Fibroblast of the aortic adventitia (primary cell): ENCODE data around the gene HSPA12A. TPM values are rescaled to one million over a fixed set of nuclear protein-coding genes. Genes with fewer than 3 reads are reported as not detected.

Source experiments
- DNase-seq: peaks from one replicate; pipeline ENCODE4 v3.0.0-alpha.2; 2010; ENCODE audit warnings: low read depth
- H3K4me3 ChIP-seq: 2 replicates; pipeline ENCODE4 v1.5.1; 2011; ENCODE audit warnings: low read depth, mild to moderate bottlenecking, control low read depth, low read length, moderate library complexity
- total RNA-seq: library from RNA; depleted of rRNA; stranded (reverse); fragments of >200 nt; gene quantifications from 2 replicates; pipeline ENCODE4 v1.2.3, GENCODE V29; 2012; ENCODE audit warnings: low replicate concordance
- TF ChIP-seq, protein P1 (sequence below): IDR thresholded peaks from 2 replicates; pipeline ENCODE4 v1.5.1; 2011; ENCODE audit warnings: mild to moderate bottlenecking, low read length, control low read depth, inconsistent platforms; ENCODE audit not compliant: insufficient read depth

The HSPA12A gene
- total RNA-seq, 1 donor = 10.3 TPM

DNA sequence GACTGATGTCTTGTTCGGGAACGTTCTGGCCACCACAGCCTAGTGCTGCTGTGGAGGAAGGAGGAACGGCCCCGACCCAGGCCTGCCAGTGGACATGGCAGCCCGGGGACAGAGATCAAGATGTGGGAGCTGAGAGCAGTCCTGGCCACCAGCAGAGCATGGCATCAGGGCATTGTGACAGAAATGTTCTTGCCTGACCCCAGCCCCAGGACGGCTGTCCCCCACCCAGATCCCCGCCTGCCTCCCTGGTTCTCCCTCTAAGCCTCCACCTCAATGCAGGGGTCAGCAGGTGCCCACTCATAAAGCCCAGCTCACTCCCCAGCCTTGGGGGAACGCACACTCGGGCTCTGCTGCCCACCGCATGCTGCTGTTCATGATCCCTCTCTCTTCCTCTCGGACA is 42.9 kb upstream of the HSPA12A start:
- TF ChIP-seq, protein P1, sequence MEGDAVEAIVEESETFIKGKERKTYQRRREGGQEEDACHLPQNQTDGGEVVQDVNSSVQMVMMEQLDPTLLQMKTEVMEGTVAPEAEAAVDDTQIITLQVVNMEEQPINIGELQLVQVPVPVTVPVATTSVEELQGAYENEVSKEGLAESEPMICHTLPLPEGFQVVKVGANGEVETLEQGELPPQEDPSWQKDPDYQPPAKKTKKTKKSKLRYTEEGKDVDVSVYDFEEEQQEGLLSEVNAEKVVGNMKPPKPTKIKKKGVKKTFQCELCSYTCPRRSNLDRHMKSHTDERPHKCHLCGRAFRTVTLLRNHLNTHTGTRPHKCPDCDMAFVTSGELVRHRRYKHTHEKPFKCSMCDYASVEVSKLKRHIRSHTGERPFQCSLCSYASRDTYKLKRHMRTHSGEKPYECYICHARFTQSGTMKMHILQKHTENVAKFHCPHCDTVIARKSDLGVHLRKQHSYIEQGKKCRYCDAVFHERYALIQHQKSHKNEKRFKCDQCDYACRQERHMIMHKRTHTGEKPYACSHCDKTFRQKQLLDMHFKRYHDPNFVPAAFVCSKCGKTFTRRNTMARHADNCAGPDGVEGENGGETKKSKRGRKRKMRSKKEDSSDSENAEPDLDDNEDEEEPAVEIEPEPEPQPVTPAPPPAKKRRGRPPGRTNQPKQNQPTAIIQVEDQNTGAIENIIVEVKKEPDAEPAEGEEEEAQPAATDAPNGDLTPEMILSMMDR = no peak
- no peak for DNase-seq
- H3K4me3 ChIP-seq = no peak overlapping the region

DNA sequence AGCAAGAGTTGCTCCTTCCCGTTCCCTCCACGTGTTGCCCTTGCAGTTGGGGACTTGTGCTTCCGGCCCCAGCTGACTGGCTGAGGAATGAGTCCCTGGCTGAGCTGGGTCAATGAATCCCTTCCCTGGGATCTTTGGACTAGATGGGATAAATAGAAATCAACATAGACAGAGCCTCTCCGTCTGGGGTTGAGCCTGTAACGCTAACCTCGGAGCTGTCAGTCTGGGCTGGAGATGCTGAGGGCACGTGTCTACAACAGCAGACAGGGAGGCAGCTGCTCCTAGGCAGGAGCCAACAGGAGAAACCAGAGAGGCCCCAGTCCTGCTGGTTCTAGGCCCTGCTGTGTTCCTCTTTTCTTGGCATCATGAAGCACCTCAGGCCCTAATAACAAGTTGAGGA is 42.3 kb upstream of the HSPA12A start:
- no peak overlapping the region for H3K4me3 ChIP-seq
- DNase-seq = no peak
- TF ChIP-seq, protein P1 = no peak

DNA sequence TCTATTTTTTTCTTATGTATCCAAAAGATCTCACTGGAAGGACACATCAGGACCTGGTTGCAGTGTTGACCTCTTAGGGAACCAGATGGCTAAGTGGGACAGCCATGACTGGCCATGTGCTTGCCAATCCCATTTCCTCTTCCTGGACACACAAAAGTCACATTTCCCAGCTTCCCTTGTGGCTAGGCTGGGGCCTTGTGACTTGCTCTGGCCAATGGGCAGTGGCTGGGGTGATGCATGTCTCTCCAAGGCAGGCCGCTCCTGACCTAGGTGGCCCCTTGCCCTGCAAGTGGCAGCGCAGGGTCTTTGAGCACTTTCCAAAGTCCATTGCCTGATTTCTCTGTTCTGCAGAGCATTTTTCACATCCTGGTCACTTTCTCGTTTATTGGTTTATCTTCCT is 41.7 kb upstream of the HSPA12A start:
- TF ChIP-seq, protein P1 = no peak

DNA sequence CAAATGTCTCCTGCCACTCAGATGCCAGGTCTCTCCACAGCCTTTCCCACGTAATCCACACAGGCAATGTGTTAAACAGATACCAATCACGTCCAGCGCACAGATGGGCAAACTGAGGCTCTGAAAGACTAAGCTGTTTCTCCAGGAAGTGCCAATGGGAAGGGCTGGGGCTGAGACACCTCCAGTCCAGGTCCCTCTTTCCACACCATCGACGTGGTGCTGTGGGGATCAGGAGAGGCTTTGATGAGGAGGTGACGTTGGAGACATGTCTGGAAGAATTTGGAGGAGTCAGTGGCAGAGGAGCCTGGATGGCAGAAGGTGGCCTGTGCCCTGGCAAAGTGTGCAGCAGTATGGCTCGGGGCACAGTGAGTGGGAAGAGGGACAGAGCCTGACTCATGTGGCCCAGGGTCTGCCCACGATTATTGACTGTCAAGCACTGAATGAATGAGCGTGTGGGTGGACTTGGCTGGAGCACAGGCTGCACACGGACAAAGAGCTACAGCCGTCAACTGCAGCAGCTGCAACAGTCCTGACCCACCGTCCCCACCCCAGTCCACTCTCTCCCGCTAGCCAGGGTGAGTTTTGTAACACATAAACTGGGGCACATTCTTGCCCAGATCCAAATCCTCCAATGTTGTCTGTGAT is 40.8 kb upstream of the HSPA12A start:
- TF ChIP-seq, protein P1 = no peak
- DNase-seq = no peak
- no peak overlapping the region for H3K4me3 ChIP-seq

More for the DNA sequence above, 41.7 kb upstream of the HSPA12A start:
- DNase-seq = no peak
- no peak overlapping the region for H3K4me3 ChIP-seq

DNA sequence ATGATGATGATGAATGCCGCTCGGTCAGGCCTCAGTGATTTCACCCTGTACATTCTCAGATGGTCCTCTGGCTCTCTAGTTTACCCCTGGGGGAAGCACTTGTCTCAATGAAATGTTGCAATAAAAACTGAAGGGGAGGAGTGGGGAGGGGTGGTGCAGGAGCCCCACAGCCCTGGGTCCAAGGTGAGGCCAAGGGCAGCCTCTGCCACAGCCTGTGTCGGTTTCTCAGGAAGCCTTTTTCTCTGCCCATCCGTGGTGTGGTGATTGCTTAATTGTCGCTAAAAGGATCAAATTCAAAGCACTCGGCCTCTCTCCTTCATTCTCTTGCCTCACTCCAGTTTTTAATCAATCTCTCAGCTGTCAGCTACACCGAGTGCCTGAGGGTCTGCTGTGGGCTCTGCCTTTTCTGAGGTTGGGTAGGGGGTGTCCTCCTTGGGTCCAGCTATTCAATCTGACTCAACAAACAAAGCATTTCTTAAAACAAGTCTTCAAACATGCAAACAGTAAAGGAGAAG is 39.1 kb upstream of the HSPA12A start:
- TF ChIP-seq, protein P1 = no peak
- H3K4me3 ChIP-seq = no peak overlapping the region
- DNase-seq = no peak

DNA sequence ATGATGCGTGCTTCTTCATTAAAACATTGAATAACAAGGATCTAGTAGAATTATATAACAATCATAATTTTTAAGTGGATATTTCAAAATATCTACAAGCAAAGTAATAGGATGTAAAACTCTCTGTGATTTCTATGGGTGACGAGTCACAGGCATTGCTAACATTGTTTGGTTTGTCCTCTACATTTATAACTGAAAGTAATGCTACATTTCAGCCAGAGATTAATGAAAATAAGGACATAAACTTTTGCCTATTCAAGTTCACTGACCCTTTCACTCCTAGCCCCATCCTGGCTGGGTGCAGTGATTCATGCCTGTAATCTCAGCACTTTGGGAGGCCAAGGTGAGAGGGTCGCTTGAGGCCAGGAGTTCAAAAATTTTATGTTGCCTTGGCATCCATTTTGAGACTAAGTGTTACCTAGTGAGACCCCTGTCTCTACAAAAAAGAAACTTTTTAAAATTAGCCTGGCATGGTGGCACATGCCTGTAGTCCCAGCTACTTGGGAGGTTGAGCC is 38.4 kb upstream of the HSPA12A start:
- no peak overlapping the region for H3K4me3 ChIP-seq
- TF ChIP-seq, protein P1 = no peak
- DNase-seq = peak; percentile 11
